ENCODE measurements around the gene TMEM178B.
"Not testable (repeated sequence)": the region's sequence is repeated elsewhere in the genome, so short reads cannot be mapped to it uniquely, and the experiment has no call there.

The TMEM178B gene

DNA sequence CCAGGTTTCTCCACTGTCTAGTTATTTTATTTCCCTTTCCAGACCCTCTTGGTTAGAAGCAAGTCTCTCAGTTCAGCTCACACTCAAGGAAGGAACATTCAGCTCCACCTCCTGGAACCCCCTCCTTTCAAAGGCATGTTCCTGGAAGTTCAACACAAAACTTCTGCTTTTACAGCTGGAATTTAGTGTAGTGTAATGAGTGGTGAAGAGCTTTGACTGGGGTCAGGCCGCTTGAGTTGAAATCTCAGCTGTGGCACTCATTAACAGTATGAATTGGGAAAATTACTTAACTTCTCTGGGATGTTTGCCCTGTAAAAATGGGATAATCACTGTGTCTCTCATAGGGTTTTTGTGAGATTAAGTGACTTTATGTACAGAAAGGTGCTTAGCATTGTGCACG is 91.7 kb downstream of the TMEM178B start:
- no peak for DNase-seq (ENCODE audit: low spot score in 2 of 2)
- in situ Hi-C loops (cut with MboI; ENCODE audit: low sequenced_read_pairs), result no loop called here
- Histone ChIP-seq H3K4me1 (no peaks in the 10 kb centered on the region), H3K4me3 (no peak overlapping the region), H3K27me3 (ENCODE audit: low read depth) (no peaks in the 10 kb centered on the region), H3K36me3 (replicated peaks) (no peaks in the 10 kb centered on the region), H3K9me3 (no peaks in the 10 kb centered on the region)

DNA sequence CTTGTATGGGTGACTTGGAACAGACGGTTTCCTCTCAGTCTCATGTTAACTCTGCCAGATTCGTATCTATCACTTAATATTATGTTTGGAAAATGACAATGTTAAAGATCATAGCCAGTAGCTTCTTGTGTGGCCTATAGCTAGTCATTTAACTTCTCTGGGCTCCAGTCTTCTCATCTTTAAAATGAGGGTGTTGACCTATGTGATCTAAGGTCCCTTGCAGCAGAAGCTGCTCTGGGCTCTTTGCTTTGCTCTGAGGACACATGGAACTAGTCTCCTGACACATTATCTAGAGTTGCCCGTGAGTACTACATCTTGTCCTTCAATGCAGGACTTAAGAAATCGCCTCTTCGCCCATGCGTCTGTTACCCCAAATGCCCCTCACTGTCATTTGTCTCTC is 93.1 kb downstream of the TMEM178B start:
- H3K4me1 ChIP-seq, result no peaks in the 10 kb centered on the region
- no peak overlapping the region for H3K4me3 ChIP-seq
- no peaks in the 10 kb centered on the region for H3K36me3 ChIP-seq (replicated peaks)
- in situ Hi-C loops (cut with MboI; ENCODE audit: low sequenced_read_pairs), result no loop called here
- DNase-seq (ENCODE audit: low spot score in 2 of 2), result no peak
- H3K9me3 ChIP-seq, result no peaks in the 10 kb centered on the region
- no peaks in the 10 kb centered on the region for H3K27me3 ChIP-seq (ENCODE audit: low read depth)

DNA sequence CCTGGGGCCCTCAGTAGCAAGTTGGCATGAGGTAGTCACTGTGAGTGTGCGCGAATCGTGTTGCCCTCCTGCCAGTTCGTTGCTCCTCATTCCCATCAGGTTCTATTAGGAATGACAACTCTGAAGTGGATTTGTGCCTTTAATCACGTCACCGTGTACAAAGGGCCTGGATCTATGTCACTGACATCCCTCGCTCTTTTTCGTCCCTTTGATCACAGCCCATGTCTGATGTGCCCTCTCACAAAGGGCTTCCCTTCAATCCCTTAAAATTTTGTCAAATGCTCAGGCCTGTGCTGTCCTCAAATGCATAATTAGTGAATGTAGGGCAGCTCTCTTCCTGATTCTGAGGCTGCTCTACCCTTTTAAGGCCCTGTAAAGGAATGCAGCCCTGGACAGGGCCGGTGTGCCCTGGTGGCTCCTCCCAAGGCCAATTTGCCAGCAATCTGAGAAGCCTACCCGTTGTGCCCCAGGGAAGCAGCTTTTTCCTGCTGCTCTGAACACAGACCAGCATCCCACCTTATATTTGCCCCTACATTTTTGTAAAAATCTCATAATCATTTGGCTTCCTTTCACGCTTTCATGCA is 93.6 kb downstream of the TMEM178B start:
- no peak overlapping the region for H3K4me3 ChIP-seq
- H3K9me3 ChIP-seq, result no peaks in the 10 kb centered on the region
- H3K36me3 ChIP-seq (replicated peaks), result no peaks in the 10 kb centered on the region
- no peaks in the 10 kb centered on the region for H3K27me3 ChIP-seq (ENCODE audit: low read depth)
- in situ Hi-C loops (cut with MboI; ENCODE audit: low sequenced_read_pairs), result no loop called here
- H3K4me1 ChIP-seq, result no peaks in the 10 kb centered on the region
- no peak for DNase-seq (ENCODE audit: low spot score in 2 of 2)

DNA sequence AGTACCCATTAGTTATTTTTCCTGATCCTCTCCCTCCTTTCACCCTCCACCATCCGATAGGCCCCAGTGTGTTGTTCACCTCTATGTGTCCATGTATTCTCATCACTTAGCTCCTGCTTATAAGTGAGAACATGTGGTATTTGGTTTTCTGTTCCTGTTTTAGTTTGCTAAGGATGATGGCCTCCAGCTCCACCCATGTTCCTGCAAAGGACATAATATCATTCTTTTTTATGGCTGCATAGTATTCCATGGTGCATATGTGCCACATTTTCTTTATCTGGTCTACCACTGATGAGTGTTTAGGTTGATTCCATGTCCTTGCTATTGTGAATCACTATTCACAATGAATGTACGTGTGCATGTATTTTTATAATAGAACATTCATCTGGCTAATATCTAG is 95.3 kb downstream of the TMEM178B start:
- DNase-seq (ENCODE audit: low spot score in 2 of 2); H3K4me1 ChIP-seq; H3K9me3 ChIP-seq; H3K4me3 ChIP-seq; H3K36me3 ChIP-seq (replicated peaks); in situ Hi-C loops (cut with MboI; ENCODE audit: low sequenced_read_pairs); H3K27me3 ChIP-seq (ENCODE audit: low read depth): not testable (repeated sequence)

DNA sequence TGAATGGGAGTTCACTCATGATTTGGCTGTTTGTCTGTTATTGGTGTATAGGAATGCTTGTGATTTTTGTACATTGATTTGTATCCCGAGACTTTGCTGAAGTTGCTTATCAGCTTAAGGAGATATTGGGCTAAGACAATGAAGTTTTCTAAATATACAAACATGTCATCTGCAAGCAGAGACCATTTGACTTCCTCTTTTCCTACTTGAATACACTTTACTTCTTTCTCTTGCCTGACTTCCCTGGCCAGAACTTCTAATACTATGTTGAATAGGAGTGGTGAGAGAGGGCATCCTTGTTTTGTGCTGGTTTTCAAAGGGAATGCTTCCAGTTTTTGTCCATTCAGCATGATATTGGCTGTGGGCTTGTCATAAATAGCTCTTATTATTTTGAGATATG is 101.9 kb downstream of the TMEM178B start:
- DNase-seq (ENCODE audit: low spot score in 2 of 2); H3K4me1 ChIP-seq; in situ Hi-C loops (cut with MboI; ENCODE audit: low sequenced_read_pairs); H3K4me3 ChIP-seq; H3K36me3 ChIP-seq (replicated peaks); H3K9me3 ChIP-seq; H3K27me3 ChIP-seq (ENCODE audit: low read depth): not testable (repeated sequence)

DNA sequence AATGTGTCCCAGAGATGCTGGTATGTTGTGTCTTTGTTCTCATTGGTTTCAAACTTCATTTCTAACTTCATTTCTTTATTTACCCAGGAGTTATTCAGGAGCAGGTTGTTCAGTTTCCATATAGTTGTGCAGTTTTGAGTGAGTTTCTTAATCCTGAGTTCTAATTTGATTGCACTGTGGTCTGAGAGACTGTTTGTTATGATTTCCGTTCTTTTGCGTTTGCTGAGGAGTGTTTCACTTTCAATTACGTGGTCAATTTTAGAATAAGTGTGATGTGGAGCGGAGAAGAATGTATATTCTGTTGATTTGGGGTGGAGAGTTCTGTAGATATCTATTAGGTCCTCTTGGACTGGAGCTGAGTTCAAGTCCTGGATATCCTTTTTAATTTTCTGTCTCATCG is 103.3 kb downstream of the TMEM178B start:
- in situ Hi-C loops (cut with MboI; ENCODE audit: low sequenced_read_pairs); H3K4me1 ChIP-seq; H3K27me3 ChIP-seq (ENCODE audit: low read depth); H3K4me3 ChIP-seq; DNase-seq (ENCODE audit: low spot score in 2 of 2); H3K9me3 ChIP-seq; H3K36me3 ChIP-seq (replicated peaks): not testable (repeated sequence)

DNA sequence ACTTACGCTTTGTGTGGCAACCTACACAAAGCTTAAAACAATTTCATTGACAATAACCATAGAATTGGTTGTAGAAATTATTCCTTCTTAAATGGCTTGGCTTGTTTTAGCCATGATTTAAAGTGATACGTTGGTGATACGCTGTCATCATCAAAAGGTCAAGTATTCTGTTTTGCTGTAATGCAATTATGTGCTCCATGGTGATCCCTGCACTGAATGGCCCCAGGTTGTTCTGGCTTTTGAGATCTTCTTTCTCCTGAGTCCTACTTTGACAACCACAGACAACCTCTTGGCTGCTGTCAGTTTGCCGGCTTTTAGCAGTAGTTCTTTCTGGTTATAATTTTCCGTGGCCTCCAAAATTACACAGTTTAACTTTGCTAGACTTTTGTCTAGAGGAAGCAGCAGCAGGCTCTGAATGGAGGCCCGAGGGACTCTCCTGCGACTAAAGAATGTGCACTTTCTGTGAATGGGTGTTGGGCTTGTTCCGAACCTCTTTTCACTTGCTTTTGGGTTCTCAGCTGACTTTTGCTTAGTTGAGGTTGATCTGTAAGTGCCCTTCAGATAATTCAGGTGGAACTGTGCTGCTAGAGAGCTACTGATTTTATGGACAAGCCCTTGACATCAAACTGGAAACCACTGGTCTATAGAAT is 104.7 kb downstream of the TMEM178B start:
- H3K4me1 ChIP-seq, result no peaks in the 10 kb centered on the region
- H3K4me3 ChIP-seq, result no peak overlapping the region
- H3K27me3 ChIP-seq (ENCODE audit: low read depth), result no peaks in the 10 kb centered on the region
- H3K9me3 ChIP-seq, result no peaks in the 10 kb centered on the region
- no peaks in the 10 kb centered on the region for H3K36me3 ChIP-seq (replicated peaks)
- no peak for DNase-seq (ENCODE audit: low spot score in 2 of 2)
- in situ Hi-C loops (cut with MboI; ENCODE audit: low sequenced_read_pairs), result no loop called here

DNA sequence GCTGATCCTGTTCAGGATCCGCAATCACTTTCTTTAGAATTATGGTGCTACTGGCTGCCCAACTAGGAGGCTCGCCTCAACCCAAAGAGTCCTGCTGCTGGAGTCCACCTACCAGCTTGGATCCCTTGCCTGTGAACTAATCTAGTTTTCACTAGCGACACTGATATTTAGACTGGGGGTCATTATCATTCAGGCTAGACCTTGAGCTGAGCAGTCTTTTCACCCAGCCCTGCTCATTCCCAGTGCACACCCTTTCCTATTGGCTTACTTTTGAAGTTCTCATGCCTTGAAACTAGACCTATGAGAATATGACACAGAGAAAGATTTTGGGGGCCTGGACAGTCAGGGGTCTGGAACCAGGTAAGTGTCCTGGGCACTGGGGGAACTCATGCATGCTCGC is 107.9 kb downstream of the TMEM178B start:
- Histone ChIP-seq H3K4me3 (no peak overlapping the region), H3K27me3 (ENCODE audit: low read depth) (no peaks in the 10 kb centered on the region), H3K9me3 (no peaks in the 10 kb centered on the region), H3K36me3 (replicated peaks) (no peaks in the 10 kb centered on the region), H3K4me1 (no peaks in the 10 kb centered on the region)
- in situ Hi-C loops (cut with MboI; ENCODE audit: low sequenced_read_pairs), result no loop called here
- DNase-seq (ENCODE audit: low spot score in 2 of 2), result no peak

DNA sequence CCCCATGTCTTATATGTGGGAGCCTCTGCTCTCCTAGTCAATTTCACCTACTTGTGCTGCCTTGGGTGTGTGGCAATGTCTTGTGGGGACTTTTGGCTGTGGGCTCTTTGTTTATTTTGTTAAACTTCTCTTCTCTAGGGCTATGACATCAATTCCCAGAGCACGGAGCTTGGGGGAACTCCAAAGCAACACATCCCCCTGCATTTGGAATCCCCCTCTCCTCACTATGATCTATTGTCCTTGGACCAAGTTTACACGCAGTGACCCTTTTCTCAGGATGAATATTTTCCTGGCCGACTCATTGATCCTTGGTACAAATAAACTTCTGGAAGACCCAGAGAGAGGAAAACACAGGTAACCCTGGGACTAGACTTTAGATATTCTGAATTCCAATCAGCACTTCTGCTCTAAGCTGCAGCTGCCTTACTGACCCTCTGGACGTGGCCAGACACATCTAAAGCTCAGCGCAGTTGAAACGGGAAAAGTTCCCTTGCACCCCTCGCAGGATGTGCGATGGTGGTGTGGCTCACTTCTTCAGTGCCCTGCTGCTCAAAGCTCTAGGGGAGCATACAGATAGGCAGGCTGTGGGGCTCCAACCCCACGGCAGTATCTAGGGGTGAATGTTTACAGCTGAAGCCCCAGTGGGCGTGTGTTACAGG is 110.8 kb downstream of the TMEM178B start:
- no peaks in the 10 kb centered on the region for H3K4me1 ChIP-seq
- no peaks in the 10 kb centered on the region for H3K36me3 ChIP-seq (replicated peaks)
- in situ Hi-C loops (cut with MboI; ENCODE audit: low sequenced_read_pairs), result no loop called here
- no peaks in the 10 kb centered on the region for H3K27me3 ChIP-seq (ENCODE audit: low read depth)
- H3K9me3 ChIP-seq, result no peaks in the 10 kb centered on the region
- DNase-seq (ENCODE audit: low spot score in 2 of 2), result no peak
- H3K4me3 ChIP-seq, result no peak overlapping the region

DNA sequence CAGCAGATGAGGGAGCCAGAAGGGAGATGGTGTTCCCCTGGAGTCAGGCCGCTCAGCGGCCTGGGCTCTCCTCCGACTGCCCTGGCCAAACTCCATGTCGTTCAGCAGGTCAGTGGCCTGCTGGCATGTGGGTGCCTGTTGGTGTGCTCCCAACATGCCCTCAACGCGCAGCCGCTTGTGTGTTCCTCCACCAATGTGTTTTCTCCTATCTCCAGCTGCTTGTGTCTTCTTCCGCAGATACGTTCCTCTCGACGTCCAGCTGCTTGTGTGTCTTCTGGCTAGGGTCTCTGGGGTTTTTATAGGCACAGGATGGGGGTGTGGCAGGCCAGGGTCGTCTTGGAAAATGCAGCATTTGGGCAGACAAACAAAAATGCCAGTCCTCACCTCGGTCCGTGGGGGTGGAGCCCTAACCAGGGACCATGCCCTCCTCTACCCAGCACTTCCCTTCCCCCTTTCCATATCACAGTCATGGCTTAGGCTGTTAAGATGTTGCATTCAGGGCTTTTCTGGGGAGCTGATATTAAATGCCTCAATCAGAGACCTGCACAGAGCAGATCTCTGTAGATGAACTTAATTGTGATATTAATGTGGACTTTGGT is 111.6 kb downstream of the TMEM178B start:
- in situ Hi-C loops (cut with MboI; ENCODE audit: low sequenced_read_pairs), result no loop called here

DNA sequence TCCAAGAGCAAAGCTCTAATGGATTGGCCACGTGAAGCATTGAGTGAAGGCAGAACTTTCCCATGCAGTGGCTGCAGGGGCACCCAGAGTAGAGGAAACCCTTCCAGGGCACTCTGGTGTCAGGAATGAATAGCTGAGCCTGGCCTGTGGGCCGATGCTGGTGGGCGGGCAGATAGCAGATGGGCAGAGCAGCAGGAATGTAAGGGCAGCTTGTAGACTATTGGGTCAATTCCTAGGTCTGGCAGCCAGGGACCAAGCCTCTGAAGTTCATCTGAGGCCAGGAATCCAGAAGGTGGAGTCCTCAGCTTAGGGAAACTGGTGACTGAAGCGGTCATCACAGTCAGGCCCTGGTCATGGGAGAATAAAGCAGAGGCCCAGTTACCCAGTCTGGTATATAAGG is 115.4 kb downstream of the TMEM178B start:
- Histone ChIP-seq H3K4me3 (no peak overlapping the region), H3K27me3 (ENCODE audit: low read depth) (no peaks in the 10 kb centered on the region), H3K4me1 (no peaks in the 10 kb centered on the region), H3K9me3 (no peaks in the 10 kb centered on the region), H3K36me3 (replicated peaks) (no peaks in the 10 kb centered on the region)
- in situ Hi-C loops (cut with MboI; ENCODE audit: low sequenced_read_pairs), result no loop called here
- DNase-seq (ENCODE audit: low spot score in 2 of 2), result no peak

More for the DNA sequence above, 111.6 kb downstream of the TMEM178B start:
- Histone ChIP-seq H3K4me1 (no peaks in the 10 kb centered on the region), H3K4me3 (no peak overlapping the region), H3K27me3 (ENCODE audit: low read depth) (no peaks in the 10 kb centered on the region), H3K9me3 (no peaks in the 10 kb centered on the region), H3K36me3 (replicated peaks) (no peaks in the 10 kb centered on the region)
- no peak for DNase-seq (ENCODE audit: low spot score in 2 of 2)

DNA sequence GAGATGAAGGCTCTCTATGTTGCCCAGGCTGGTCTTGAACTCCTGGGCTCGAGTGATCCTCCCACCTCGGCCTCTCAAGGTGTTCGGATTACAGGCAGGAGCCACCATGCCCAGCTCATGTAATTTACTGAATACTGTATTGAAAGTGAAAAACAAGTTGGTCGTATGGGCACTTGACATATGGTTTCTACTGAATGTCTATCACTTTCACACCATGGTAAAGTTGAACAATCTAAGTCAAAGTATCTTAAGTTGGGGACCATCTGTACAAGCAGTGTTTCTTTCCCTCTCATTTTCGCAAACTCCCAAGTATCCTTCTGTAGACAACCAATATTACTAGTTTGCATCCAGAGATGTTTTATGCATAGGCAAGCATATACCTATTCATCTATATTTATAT is 116.6 kb downstream of the TMEM178B start:
- in situ Hi-C loops (cut with MboI; ENCODE audit: low sequenced_read_pairs), result no loop called here
- Histone ChIP-seq H3K4me3 (no peak overlapping the region), H3K27me3 (ENCODE audit: low read depth) (no peaks in the 10 kb centered on the region), H3K4me1 (no peaks in the 10 kb centered on the region), H3K36me3 (replicated peaks) (no peaks in the 10 kb centered on the region), H3K9me3 (no peaks in the 10 kb centered on the region)
- DNase-seq (ENCODE audit: low spot score in 2 of 2), result no peak

DNA sequence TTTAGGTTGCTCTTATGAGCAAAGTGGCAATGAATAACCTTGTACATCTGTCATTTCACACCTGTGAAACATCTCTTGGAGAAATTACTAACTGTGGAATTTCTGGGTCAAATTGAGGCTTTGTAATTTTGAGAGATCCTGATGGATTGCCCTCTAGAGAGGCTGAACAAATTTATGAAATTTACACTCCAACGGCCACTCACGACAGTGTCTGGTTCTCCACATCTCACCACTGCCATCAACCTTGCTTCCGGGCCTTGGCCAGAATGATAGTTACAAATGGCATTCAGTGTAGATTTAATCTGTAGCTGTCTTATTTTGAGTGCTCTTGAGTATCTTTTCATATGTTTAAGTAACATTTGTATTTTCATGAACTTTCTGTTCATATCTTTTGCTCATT is 117.4 kb downstream of the TMEM178B start:
- no peak overlapping the region for H3K4me3 ChIP-seq
- no peak for DNase-seq (ENCODE audit: low spot score in 2 of 2)
- H3K27me3 ChIP-seq (ENCODE audit: low read depth), result no peaks in the 10 kb centered on the region
- no peaks in the 10 kb centered on the region for H3K36me3 ChIP-seq (replicated peaks)
- H3K4me1 ChIP-seq, result no peaks in the 10 kb centered on the region
- H3K9me3 ChIP-seq, result no peaks in the 10 kb centered on the region
- in situ Hi-C loops (cut with MboI; ENCODE audit: low sequenced_read_pairs), result no loop called here

DNA sequence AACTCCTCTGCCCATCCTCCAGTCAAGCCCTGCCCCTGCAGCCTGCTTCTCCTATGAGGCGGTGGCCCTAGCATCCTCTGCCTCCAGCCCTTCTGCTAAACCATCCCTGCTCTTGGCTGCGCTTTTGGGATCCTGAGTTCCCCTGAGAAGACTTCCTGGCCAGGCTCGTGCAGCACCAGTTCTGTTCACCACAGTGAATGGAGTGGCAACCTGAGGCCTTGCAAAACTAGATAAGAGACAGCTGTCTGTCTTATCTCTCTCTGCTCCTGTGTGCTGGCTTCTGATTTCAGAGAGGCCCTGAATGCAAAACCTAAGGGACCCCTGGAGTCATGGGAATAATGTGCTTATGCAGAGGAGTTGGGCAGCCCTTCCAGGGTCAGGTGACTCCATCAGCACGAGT is 119.2 kb downstream of the TMEM178B start:
- no peaks in the 10 kb centered on the region for H3K27me3 ChIP-seq (ENCODE audit: low read depth)
- in situ Hi-C loops (cut with MboI; ENCODE audit: low sequenced_read_pairs), result no loop called here
- no peaks in the 10 kb centered on the region for H3K9me3 ChIP-seq
- H3K4me3 ChIP-seq, result no peak overlapping the region
- no peaks in the 10 kb centered on the region for H3K4me1 ChIP-seq
- no peak for DNase-seq (ENCODE audit: low spot score in 2 of 2)
- H3K36me3 ChIP-seq (replicated peaks), result no peaks in the 10 kb centered on the region
